Measurements from ENCODE around the gene OCIAD2.
"Not testable (repeated sequence)": the region's sequence is repeated elsewhere in the genome, so short reads cannot be mapped to it uniquely, and the experiment has no call there.

Gene OCIAD2, protein sequence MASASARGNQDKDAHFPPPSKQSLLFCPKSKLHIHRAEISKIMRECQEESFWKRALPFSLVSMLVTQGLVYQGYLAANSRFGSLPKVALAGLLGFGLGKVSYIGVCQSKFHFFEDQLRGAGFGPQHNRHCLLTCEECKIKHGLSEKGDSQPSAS

GRCh38 chr4:48906206-48907173 lies at the start of gene OCIAD2:
Gene OCIAD2, minus strand, starts transcription at chr4:48906774. Its CDS starts 2,225 bp downstream, at chr4:48904549.
- peak; percentile 60 to 72 for DNase-seq (ENCODE audit: low read depth in 2 of 2)

- no peak for DNase-seq (ENCODE audit: low read depth in 2 of 2)
Observed at GRCh38 chr4:48954314-48954713, 47.7 kb upstream of the OCIAD2 start.

GRCh38 chr4:48949518-48950219 lies 43.1 kb upstream of the OCIAD2 start:
- DNase-seq (ENCODE audit: low read depth in 2 of 2) = no peak

- DNase-seq (ENCODE audit: low read depth in 2 of 2) = no peak
Observed at GRCh38 chr4:48949086-48949485, 42.5 kb upstream of the OCIAD2 start.

DNA sequence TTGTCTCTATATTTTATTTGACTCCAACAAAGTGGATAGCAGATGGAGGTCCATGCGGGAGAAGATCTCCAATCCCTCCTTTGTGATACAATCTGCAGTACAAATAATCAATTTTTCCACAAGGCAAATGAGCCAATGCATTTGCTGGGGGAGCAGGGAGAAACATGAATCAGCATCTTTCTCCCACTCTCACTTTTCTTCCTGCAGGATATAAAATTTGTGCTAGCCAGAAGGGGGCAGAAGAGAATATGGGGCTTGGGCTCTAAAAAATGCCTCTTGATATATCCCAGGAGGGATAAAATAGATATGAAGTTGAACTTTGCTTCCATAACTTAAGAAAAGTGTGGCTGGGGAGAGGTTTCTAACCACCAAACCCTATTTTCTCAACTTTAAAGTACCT lies 41.2 kb upstream of the OCIAD2 start:
- no peak for DNase-seq (ENCODE audit: low read depth in 2 of 2)

- DNase-seq (ENCODE audit: low read depth in 2 of 2) = no peak
Observed at GRCh38 chr4:48945981-48946380, 39.4 kb upstream of the OCIAD2 start.

DNA sequence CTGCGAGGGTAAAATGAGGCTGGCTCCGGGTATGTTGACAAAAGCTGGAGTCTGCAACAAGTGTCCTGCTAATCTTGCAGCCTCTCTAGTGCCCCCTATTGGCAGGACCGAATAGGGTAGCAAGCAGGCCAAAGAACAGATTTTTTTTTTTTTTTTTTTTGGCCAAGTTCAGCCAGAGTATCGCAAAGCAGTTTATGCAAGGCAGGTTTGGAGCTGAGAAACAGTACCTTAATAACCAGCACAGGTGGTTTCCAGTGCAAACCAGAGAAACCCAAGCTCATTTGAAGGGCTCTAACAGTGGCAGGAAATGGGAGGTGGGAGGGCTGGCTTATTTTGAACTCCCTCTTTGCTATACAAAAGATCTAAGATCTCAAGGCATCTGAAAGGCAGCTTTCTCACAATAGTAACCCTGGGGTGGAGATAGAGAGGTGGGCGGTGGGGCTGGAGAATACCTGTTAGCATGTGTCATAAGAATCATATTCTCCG lies 38.2 kb upstream of the OCIAD2 start:
- peak in 1 of 2 donors; percentile 6 for DNase-seq (ENCODE audit: low read depth in 2 of 2)

GRCh38 chr4:48944252-48944651 lies 37.7 kb upstream of the OCIAD2 start:
- no peak for DNase-seq (ENCODE audit: low read depth in 2 of 2)

DNA sequence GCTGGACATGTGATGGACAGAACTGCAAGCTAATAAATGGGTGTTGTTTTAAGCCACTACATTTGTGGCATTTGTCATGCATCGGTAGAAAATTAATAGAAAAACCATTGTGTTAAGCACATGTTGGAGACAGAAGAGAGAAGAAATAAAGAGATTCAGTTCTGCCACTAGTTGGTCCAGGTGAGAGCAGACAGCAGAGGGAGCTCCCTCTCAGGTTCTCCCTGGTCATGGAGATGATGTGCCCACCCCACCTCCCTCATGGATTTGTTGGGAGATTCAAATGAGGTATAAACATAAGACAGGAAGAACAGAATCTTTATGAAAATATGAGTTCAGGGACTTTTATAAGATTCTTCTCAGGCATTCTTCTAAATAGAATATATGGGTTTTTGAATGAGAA lies 36.8 kb upstream of the OCIAD2 start:
- no peak for DNase-seq (ENCODE audit: low read depth in 2 of 2)

- DNase-seq (ENCODE audit: low read depth in 2 of 2) = no peak
Observed at GRCh38 chr4:48939785-48940184, 33.2 kb upstream of the OCIAD2 start.

GRCh38 chr4:48938831-48939230 lies 32.3 kb upstream of the OCIAD2 start:
- no peak for DNase-seq (ENCODE audit: low read depth in 2 of 2)

- DNase-seq (ENCODE audit: low read depth in 2 of 2) = no peak
Observed at GRCh38 chr4:48937033-48937432, 30.5 kb upstream of the OCIAD2 start.

GRCh38 chr4:48931459-48931858 lies 24.9 kb upstream of the OCIAD2 start:
- DNase-seq (ENCODE audit: low read depth in 2 of 2) = no peak

GRCh38 chr4:48930654-48931053 lies 24.1 kb upstream of the OCIAD2 start:
- DNase-seq (ENCODE audit: low read depth in 2 of 2) = no peak

DNA sequence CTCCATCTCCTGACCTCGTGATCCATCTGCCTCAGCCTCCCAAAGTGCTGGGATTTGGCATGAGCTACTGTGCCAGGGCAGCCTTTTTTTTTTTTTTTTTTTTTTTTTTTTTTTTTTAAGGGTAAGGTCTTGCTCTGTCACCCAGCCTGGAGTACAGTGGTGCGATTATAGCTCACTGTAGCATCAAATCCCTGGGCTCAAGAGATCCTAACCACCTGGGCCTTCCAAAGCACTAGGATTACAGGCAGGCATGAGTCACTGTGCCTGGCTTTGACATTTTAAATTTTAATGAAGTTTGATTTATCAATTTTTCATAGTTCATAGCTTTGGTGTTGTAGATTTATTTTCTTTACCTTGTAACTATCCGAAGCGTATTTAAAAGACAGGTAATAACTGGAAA lies 17.8 kb upstream of the OCIAD2 start:
- no peak for DNase-seq (ENCODE audit: low read depth in 2 of 2)

GRCh38 chr4:48923065-48923464 lies 16.5 kb upstream of the OCIAD2 start:
- not testable (repeated sequence) for DNase-seq (ENCODE audit: low read depth in 2 of 2)

DNA sequence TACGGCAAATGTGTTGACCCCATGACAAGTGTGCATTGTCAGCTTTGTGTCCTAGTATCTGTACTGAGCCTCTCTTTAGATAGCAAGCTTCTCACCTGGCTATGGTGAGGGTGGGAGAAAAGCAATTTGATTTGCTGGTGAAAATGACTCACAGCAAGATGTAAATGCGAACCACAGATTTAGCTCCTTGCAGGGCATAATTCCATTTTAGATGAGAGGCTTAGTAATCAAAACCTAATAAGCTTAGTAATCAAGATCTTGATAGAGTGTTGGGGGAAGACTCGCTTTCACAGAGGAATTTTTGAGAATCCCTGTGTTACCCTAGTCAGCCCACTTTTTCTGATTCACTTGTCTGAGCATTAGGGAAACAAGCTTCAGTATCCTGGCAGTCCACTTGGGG lies 7.7 kb upstream of the OCIAD2 start:
- no peak for DNase-seq (ENCODE audit: low read depth in 2 of 2)

DNA sequence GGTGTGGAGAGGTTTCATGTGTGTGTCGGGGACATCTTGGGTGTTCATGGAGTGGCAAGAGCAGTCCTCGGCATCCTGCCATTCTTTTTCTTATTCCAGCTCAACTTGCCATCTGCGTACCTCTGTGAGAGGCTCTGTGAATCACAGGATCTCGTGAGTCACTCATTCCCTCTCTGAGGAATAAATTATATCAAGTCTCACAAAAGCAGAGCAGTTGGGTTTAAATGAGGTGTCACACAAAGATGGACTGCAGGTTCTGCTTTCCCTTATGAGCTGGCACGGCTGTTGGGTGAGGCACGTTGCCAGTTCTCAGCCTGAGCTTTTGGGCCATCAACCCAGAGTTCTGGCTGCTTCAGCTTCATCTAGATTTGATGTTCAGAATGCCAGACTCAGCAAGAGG lies 6.8 kb upstream of the OCIAD2 start:
- DNase-seq (ENCODE audit: low read depth in 2 of 2) = no peak

- no peak for DNase-seq (ENCODE audit: low read depth in 2 of 2)
Observed at GRCh38 chr4:48912349-48912748, 5.8 kb upstream of the OCIAD2 start.

DNA sequence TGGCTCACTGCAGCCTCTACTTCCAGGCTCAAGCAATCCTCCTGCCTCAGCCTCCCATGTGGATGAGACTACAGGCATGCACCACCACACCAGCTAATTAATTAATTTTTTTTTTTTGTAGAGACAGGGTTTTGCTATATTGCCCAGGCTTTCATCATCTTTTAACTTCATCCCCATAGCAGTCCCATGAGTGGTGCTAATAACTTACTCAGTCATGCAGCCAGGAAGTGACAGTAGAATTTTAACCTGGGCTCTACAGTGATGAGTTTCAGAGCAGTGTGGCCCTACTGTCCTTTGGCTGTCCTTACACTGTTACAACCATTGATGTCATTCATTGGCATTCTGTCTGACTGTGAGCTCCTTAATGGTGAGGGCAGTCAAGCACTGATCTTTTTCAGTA lies 3.9 kb upstream of the OCIAD2 start:
- DNase-seq (ENCODE audit: low read depth in 2 of 2) = no peak

DNA sequence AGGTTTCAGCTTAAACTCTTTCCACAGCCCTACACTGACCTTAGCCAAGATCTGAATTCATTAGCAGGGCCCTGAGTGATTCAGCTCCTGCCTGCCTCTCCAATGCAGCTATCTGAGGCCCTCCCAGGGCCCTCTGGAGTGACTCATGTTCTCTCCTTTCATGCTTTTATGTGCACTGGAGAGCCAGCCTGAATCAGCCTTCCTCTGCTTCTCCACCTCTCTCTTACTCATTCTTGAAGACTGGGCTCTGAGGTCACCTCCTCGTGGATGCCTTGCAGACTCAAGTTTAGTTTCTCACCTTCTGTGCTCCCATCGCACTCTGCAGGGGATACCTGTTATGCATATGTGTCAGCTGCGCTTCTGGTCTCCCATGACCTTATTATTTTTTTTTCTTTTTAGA lies 3.1 kb upstream of the OCIAD2 start:
- no peak for DNase-seq (ENCODE audit: low read depth in 2 of 2)

- DNase-seq (ENCODE audit: low read depth in 2 of 2) = no peak
Observed at GRCh38 chr4:48908687-48909086, 2.1 kb upstream of the OCIAD2 start.

Data from stimulated activated CD8-positive, alpha-beta memory T cell treated with anti-CD3 and anti-CD28 coated beads, Interleukin-2, amount 100 ng/mL, for 1 hour (primary cell).